Neural cell (in vitro differentiated cells): ENCODE data around the gene CES4A.
"Not testable (repeated sequence)": the region's sequence is repeated elsewhere in the genome, so short reads cannot be mapped to it uniquely, and the experiment has no call there.

ENCODE experiments used
- EP300 ChIP-seq: fragments of 450-650 bp; conservative IDR thresholded peaks from 2 replicates; pipeline ENCODE4 v1.6.1; 2014; ENCODE audit warnings: antibody characterized with exemption, mild to moderate bottlenecking, moderate library complexity; ENCODE audit not compliant: poor library complexity, severe bottlenecking
- EZH2 ChIP-seq: fragments of 200-600, 300-800 bp; shearing (Covaris generic), sonication (generic); IDR thresholded peaks from 2 replicates; pipeline ENCODE4 v1.6.1; 2014; ENCODE audit warnings: antibody characterized with exemption, low read length, borderline replicate concordance, mild to moderate bottlenecking; ENCODE audit not compliant: insufficient read depth, poor library complexity, severe bottlenecking
- MXI1 ChIP-seq: fragments of 450-650 bp; conservative IDR thresholded peaks from 2 replicates; pipeline ENCODE4 v1.6.1; 2014; ENCODE audit warnings: antibody characterized with exemption, mild to moderate bottlenecking; ENCODE audit not compliant: poor library complexity, severe bottlenecking
- POLR2AphosphoS5 ChIP-seq: IDR thresholded peaks from 2 replicates; pipeline ENCODE4 v1.6.1; 2012
- RAD21 ChIP-seq: fragments of 450-650 bp; conservative IDR thresholded peaks from 2 replicates; pipeline ENCODE4 v1.6.1; 2014; ENCODE audit warnings: antibody characterized with exemption, mild to moderate bottlenecking, moderate library complexity
- TAF1 ChIP-seq: IDR thresholded peaks from 2 replicates; pipeline ENCODE4 v1.6.1; 2012; ENCODE audit warnings: low read depth
- TF ChIP-seq, protein P1 (sequence below): fragments of 450-650 bp; IDR thresholded peaks from 2 replicates; pipeline ENCODE4 v1.5.1; 2014; ENCODE audit warnings: antibody characterized with exemption, mild to moderate bottlenecking, moderate library complexity; ENCODE audit not compliant: poor library complexity, severe bottlenecking

DNA sequence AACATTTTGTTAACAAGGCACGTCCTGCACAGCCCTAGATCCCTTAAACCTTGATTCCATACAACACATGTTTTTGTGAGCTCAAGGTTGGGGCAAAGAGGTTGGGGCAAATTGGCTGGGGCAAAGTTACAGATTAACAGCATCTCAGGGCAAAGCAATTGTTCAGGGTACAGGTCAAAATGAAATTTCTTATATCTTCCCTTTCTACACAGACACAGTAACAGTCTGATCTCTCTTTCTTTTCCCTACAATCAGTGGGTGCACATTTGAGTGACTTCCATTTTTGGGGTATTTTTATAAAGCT is 32.3 kb upstream of the CES4A start:
- TF ChIP-seq, protein P1, sequence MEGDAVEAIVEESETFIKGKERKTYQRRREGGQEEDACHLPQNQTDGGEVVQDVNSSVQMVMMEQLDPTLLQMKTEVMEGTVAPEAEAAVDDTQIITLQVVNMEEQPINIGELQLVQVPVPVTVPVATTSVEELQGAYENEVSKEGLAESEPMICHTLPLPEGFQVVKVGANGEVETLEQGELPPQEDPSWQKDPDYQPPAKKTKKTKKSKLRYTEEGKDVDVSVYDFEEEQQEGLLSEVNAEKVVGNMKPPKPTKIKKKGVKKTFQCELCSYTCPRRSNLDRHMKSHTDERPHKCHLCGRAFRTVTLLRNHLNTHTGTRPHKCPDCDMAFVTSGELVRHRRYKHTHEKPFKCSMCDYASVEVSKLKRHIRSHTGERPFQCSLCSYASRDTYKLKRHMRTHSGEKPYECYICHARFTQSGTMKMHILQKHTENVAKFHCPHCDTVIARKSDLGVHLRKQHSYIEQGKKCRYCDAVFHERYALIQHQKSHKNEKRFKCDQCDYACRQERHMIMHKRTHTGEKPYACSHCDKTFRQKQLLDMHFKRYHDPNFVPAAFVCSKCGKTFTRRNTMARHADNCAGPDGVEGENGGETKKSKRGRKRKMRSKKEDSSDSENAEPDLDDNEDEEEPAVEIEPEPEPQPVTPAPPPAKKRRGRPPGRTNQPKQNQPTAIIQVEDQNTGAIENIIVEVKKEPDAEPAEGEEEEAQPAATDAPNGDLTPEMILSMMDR, result not testable (repeated sequence)
- not testable (repeated sequence) for TF ChIP-seq EZH2, RAD21, POLR2AphosphoS5, TAF1, EP300, MXI1
